Right atrium auricular region (tissue), 2 donors: ENCODE measurements around the gene DCAF6. TPM values are rescaled to one million over a fixed set of nuclear protein-coding genes. Genes with fewer than 3 reads are reported as not detected.

Source experiments
- DNase-seq: peaks from one replicate; pipeline ENCODE4 v3.0.0-alpha.2; 2019; ENCODE audit warnings: low spot score
- H3K27ac ChIP-seq, 2 donors: fragments of 200-600 bp; sonication (generic); 1 replicate in 1 of 2; 2 replicates in 1 of 2; pipeline ENCODE4 v1.5.1; 2016 to 2019
- H3K27me3 ChIP-seq, 2 donors: fragments of 200-600 bp; sonication (generic); one replicate each; pipeline versions ENCODE4 v1.5.1 to v1.6.0; 2017 to 2019
- H3K36me3 ChIP-seq: fragments of 200-600 bp; sonication (generic); one replicate; pipeline ENCODE4 v1.5.1; 2016
- H3K4me1 ChIP-seq, 2 donors: fragments of 200-600 bp; sonication (generic); one replicate each; pipeline versions ENCODE4 v1.5.1 to v1.6.0; 2017 to 2019
- H3K4me3 ChIP-seq, 2 donors: fragments of 200-600 bp; sonication (generic); 1 replicate in 1 of 2; 2 replicates in 1 of 2; pipeline ENCODE4 v1.5.1; 2017 to 2019; ENCODE audit warnings: mild to moderate bottlenecking in 1 of 2, moderate library complexity in 1 of 2
- H3K9me3 ChIP-seq, 2 donors: fragments of 200-600 bp; sonication (generic); one replicate each; pipeline ENCODE4 v1.5.1; 2019
- CTCF ChIP-seq, 2 donors: fragments of 200-600 bp; sonication (generic); IDR thresholded peaks; one replicate each; pipeline ENCODE4 v1.5.1; 2019; ENCODE audit warnings: antibody characterized with exemption in 2 of 2
- total RNA-seq, 2 donors: library from RNA; depleted of rRNA; stranded (reverse); fragments of >200 nt; gene quantifications; one replicate each; pipeline ENCODE4 v1.1.0, GENCODE V29; 2016

The DCAF6 gene
- total RNA-seq, 2 donors from 2014 or later: 126 to 161 TPM

- Histone ChIP-seq H3K4me1 (no peaks in the 10 kb centered on the region), H3K27me3 (no peaks in the 10 kb centered on the region), H3K4me3 (no peak overlapping the region), H3K9me3 (no peaks in the 10 kb centered on the region), H3K36me3 (peaks cover 79% of the 10 kb centered on the region), H3K27ac (no peak overlapping the region)
- DNase-seq: no peak
- no peak for TF ChIP-seq CTCF (IDR thresholded peaks at IDR 0.05)
Observed at GRCh38 chr1:168069384-168069783, 132.9 kb downstream of the DCAF6 start.

DNA sequence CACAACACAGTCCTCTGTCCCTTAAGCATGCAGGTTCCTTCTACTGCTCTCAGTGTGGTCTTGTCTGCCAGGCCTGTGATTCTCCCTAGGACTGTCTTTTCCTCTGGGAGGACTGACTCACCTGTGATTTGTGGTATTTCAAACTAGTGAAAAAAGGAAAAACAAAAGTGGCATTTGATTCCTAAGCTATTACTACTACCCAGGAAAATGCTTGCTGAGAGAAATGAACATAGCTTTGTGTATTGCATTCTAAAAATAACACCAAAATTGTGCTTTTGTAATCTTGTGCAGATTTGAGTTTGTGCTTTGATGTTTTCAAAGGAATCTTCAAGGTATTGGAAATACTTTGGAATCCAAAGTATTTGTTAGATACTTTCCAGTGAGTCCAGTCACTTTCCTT lies 143.3 kb downstream of the DCAF6 start:
- no peak overlapping the region for H3K4me3 ChIP-seq
- H3K27ac ChIP-seq: peak overlapping the region; percentile 10 to 64
- no peaks in the 10 kb centered on the region for H3K27me3 ChIP-seq
- TF ChIP-seq CTCF (IDR thresholded peaks at IDR 0.05): no peak
- H3K36me3 ChIP-seq: peaks cover 25% of the 10 kb centered on the region
- peaks cover 0 to 37% of the 10 kb centered on the region in 2 donors for H3K4me1 ChIP-seq
- no peaks in the 10 kb centered on the region for H3K9me3 ChIP-seq
- DNase-seq: no peak

DNA sequence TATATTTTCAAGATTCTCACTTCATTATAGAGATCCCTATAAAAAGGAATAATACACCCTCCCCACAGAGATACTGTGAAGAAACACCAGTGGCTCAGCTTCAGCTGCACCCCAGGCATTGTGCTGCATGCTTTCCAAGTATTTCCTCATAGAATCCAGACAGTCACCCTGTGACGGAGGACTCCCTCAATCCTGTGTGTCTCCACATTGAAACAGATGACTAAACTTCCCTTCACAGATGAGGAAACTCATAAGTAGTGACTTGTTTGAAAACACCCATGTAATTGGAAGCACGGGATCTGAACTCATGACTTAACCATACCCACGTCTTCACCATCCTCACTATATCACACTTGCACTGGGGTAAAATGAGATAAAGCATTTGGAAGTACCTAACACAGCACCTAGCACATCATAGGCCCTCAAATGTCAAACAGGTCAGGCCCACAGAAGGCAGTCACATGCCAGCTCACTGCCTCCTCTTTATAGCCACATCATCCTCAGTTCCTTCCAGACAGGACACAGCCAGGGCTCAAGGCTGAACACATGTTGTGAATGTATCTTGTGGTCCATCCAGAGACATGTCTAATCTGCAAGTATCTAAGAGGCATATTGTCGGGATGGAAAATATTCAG lies 145.0 kb downstream of the DCAF6 start:
- TF ChIP-seq CTCF (IDR thresholded peaks at IDR 0.05): no peak
- peaks cover 0 to 50% of the 10 kb centered on the region in 2 donors for H3K4me1 ChIP-seq
- H3K27ac ChIP-seq: peak overlapping the region; percentile 13 to 64
- no peak overlapping the region for H3K4me3 ChIP-seq
- peak; percentile 84 for DNase-seq
- H3K27me3 ChIP-seq: no peaks in the 10 kb centered on the region
- H3K36me3 ChIP-seq: peaks cover 8% of the 10 kb centered on the region
- no peaks in the 10 kb centered on the region for H3K9me3 ChIP-seq

DNA sequence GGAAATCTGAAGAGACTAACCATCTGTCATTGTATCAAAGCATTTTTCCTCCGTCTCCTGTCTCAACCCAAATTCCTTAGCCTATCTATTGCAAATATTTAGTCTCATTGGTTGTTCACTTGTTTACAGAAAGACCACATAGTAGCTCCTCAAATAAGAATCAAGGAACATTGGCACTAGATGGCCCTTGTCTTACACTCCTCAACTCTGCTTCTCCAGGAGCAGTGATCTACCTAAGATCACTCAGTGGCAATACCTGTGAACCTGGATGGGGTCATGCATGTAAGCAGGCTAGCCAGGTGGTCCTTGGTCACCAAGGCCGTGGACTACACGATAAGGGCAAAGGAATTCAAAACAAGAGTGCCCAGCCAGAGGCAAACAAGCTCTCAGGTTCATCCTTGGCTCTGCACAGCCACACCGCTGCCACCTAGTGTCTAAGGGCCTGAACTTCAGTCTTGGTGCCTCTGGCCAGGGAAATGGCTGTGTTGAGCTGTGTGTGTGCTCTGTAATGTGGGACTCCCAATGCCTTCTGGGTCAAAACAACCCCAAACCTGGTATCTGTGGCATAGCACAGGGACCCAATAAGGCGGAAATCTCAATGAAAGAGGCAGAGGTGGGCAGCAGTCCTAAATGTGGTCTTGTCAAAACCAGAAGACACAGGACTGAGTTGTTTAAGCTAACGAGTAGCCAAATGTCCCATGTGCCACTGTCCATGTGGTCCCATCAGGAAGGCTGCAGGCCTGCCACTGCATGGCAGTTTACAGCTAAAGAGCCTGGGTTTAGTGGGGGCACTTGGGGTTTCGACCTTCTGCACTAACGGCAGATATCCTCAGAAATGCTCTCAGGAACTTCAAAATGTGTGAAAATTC lies 145.8 kb downstream of the DCAF6 start:
- H3K27me3 ChIP-seq: no peaks in the 10 kb centered on the region
- peak overlapping the region; percentile 0 to 64 for H3K27ac ChIP-seq
- H3K9me3 ChIP-seq: no peaks in the 10 kb centered on the region
- peak; percentile 85 to 93 for TF ChIP-seq CTCF (IDR thresholded peaks at IDR 0.05)
- peaks cover 0 to 50% of the 10 kb centered on the region in 2 donors for H3K4me1 ChIP-seq
- peak; percentile 86 for DNase-seq
- H3K36me3 ChIP-seq: peaks cover under 1% of the 10 kb centered on the region
- no peak overlapping the region for H3K4me3 ChIP-seq

DNA sequence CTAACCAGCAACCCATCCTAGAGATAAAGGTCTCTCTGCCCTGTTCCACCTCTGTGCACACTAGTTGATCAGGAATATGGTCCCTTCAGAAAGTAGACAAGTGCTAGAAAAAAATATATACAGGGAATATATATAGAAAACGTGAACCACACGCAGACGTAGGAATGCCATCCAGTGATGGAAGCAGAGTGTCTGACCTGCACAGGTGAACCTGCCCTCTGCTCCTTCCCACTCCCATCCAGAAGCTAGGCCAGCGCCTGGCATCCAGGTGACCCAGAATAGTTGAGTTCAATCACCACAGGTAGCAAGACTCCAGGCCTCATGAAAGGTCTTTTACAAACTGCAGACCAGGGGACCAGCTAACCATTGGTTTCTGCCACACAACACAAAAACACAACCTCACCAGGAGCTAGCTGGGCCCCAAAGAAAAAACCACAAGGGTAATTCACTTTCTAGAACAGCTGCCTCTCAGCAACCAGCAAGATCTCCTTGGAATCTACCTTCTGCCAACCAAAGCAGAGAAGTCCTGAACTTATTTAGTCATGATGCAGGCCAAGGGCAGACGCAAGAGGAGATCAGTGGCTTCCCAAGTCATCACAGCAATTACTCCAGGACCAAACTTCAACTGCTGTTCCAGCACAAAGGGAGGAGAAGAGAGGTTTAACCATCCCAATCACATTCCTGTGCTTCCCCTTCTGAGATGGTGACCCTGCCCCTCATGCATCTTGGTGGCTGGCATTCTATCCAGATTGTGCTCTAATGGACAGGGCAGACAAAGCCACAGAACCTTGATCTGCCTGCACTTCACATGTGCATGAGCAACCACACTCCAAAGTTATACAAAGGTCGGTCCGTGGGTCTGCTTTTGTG lies 147.2 kb downstream of the DCAF6 start:
- no peak for TF ChIP-seq CTCF (IDR thresholded peaks at IDR 0.05)
- H3K9me3 ChIP-seq: no peaks in the 10 kb centered on the region
- H3K27ac ChIP-seq: peak overlapping the region; percentile 47 to 59
- H3K4me3 ChIP-seq: no peak overlapping the region
- no peaks in the 10 kb centered on the region for H3K36me3 ChIP-seq
- no peak for DNase-seq
- H3K27me3 ChIP-seq: no peaks in the 10 kb centered on the region
- peaks cover 0 to 50% of the 10 kb centered on the region in 2 donors for H3K4me1 ChIP-seq
